GM18519 (cell line): ENCODE measurements around the gene SORBS1.

Source experiments
- ATAC-seq: cut with Tn5 transposase; IDR thresholded peaks from one replicate; pipeline ENCODE4 v1.9.1; 2021; ENCODE audit warnings: mild to moderate bottlenecking, moderate library complexity; ENCODE audit not compliant: unreplicated experiment, low FRiP score

SORBS1 gene

GRCh38 chr10:95333997-95334804 lies 227.0 kb downstream of the SORBS1 start:
- no peak for ATAC-seq

- no peak for ATAC-seq
Measured at GRCh38 chr10:95332666-95333249, 228.4 kb downstream of the SORBS1 start.

GRCh38 chr10:95331596-95332130 lies 229.5 kb downstream of the SORBS1 start:
- no peak for ATAC-seq

- no peak for ATAC-seq
Measured at GRCh38 chr10:95330966-95331453, 230.2 kb downstream of the SORBS1 start.

GRCh38 chr10:95329296-95329695 lies 231.9 kb downstream of the SORBS1 start:
- ATAC-seq: no peak

GRCh38 chr10:95328013-95328412 lies 233.2 kb downstream of the SORBS1 start:
- ATAC-seq: no peak

- no peak for ATAC-seq
Measured at GRCh38 chr10:95327367-95327766, 233.8 kb downstream of the SORBS1 start.

- no peak for ATAC-seq
Measured at GRCh38 chr10:95326396-95326795, 234.8 kb downstream of the SORBS1 start.

GRCh38 chr10:95325863-95326262 lies 235.3 kb downstream of the SORBS1 start:
- ATAC-seq: no peak

DNA sequence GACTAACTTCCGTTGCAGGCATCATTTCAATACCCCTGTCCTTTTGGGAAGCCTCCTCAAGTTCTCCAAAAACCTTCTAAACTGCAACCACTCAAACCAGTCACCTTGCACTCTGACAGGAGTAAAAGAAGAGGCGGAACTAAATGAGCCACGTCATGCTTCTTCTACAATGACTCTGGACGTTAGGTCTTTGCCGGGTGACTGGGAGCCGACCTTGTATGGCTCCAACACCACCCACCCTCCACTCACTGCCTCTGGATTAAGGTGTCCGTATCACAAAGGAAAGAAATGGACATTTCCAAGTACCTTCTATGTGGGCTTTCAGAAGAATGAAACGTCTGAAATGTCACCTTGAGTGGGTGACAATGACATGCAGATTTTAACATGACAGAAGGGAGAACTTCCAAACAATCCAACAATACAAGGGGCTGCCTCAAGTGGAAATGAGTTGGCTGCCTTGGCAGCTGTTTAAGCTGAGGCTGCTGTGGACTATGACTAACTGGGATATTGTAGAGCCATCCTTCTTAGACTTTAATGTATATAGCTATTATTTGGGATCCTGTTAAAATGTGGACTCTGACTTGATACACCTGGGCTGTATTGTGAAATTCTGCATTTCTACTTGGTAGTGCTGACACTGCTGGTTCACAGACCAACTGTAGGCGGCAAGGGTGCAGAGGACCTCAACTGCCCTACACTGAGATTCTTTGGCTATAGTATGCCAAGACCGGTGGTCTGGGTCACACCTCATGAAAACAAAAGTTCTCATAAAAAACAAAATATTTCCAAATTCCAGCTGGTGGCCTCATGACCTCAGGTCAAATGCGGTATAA lies 236.5 kb downstream of the SORBS1 start:
- ATAC-seq: no peak

- no peak for ATAC-seq
Measured at GRCh38 chr10:95321554-95322301, 239.4 kb downstream of the SORBS1 start.

- ATAC-seq: no peak
Measured at GRCh38 chr10:95319239-95319638, 241.9 kb downstream of the SORBS1 start.

DNA sequence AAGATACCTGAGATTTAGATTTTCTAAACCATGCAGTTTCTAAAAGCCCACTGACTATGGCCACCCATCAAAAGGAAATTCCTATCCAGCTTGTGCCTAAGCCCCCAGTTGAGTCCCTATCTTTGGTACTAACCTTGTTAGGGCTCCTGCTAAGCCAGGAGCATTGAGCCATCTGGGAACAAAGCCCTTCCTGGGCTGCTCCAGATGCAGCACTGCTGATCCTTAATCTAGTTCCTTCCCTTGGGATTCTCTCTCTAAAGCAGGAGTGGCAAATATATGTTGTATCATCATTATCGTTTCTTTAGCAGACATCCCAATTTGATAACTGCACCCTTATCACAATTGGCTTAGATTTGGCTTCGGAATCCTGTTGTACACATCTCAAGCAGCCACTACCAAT lies 245.7 kb downstream of the SORBS1 start:
- ATAC-seq: no peak

GRCh38 chr10:95314192-95314918 lies 246.8 kb downstream of the SORBS1 start:
- no peak for ATAC-seq

- no peak for ATAC-seq
Measured at GRCh38 chr10:95312986-95313495, 248.1 kb downstream of the SORBS1 start.

GRCh38 chr10:95312257-95312656 lies 248.9 kb downstream of the SORBS1 start:
- ATAC-seq: no peak

DNA sequence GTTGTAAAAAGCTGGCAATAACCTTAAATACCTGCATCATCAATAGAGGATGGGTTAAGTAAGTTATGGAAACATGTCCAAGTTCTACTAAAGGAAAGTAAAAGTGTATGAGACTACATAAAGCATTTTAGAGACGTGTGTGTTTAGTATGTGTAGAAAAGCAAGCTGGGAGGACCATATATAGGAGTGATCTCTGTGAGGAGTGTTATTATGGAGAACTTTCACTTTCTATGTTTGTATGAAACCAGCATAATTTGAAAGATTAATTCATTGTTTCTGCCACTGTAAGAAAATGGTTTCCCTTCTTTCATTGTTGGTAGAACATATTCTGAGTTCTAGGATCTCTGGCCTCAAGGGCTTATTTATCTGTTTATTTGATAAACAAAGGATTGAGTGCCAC lies 251.2 kb downstream of the SORBS1 start:
- ATAC-seq: peak; percentile 50

- ATAC-seq: no peak
Measured at GRCh38 chr10:95308389-95309302, 252.5 kb downstream of the SORBS1 start.
